GM12878 (cell line): Measurements from ENCODE around the gene DTX3. TPM values are rescaled to one million over a fixed set of nuclear protein-coding genes. Genes with fewer than 3 reads are reported as not detected.

Source experiments
- ATF7 ChIP-seq: fragments of 450-650 bp; IDR thresholded peaks from 2 replicates; pipeline ENCODE4 v1.6.1; 2016; ENCODE audit warnings: low read depth, mild to moderate bottlenecking
- CREB1 ChIP-seq: IDR thresholded peaks from 2 replicates; pipeline ENCODE4 v1.6.1; 2012; ENCODE audit warnings: low read depth, mild to moderate bottlenecking, inconsistent platforms
- E2F8 ChIP-seq: fragments of 450-650 bp; IDR thresholded peaks from 2 replicates; pipeline ENCODE4 v1.6.1; 2018; ENCODE audit warnings: mild to moderate bottlenecking, low read depth, moderate library complexity; ENCODE audit not compliant: partially characterized antibody
- FOS ChIP-seq: IDR thresholded peaks from 3 replicates; pipeline ENCODE4 v1.6.1; 2011; ENCODE audit warnings: borderline replicate concordance; ENCODE audit not compliant: insufficient read length; ENCODE audit errors: extremely low read depth
- JUNB ChIP-seq: IDR thresholded peaks from 2 replicates; pipeline ENCODE4 v1.6.1; 2016; ENCODE audit warnings: antibody characterized with exemption, mild to moderate bottlenecking
- USF1 ChIP-seq: IDR thresholded peaks from 2 replicates; pipeline ENCODE4 v1.6.1; 2011; ENCODE audit warnings: borderline replicate concordance, low read depth, mild to moderate bottlenecking, moderate library complexity, mixed read lengths, low read length; ENCODE audit not compliant: insufficient read depth; ENCODE audit errors: extremely low read length
- polyA plus RNA-seq, 11 experiments: library from polyadenylated mRNA; depleted of rRNA in 4 of 11; unstranded in 6 of 11; stranded (reverse) in 5 of 11; fragments of >200 nt; fragmentation: Nextera tagmentation in 4 of 11; fragmentation: Illumina TruSeq in 1 of 11; extraction: Ambion mirVana in 4 of 11; extraction: Trizol in 1 of 11; gene quantifications; 1 replicate in 1 of 11; 2 replicates in 10 of 11; pipeline versions ENCODE4 v1.2.1 to v1.2.3, GENCODE V29; 2011 to 2016; ENCODE audit warnings: inconsistent platforms in 2 of 11, missing spikeins in 2 of 11, low read depth in 1 of 11
- total RNA-seq, 4 experiments: library from RNA; depleted of rRNA in 3 of 4; stranded (reverse); fragments of >200 nt in 3 of 4; fragmentation: Illumina TruSeq in 1 of 4; extraction: Trizol in 1 of 4; gene quantifications; 2 replicates each; pipeline versions ENCODE4 v1.2.1 to v1.2.3, GENCODE V29; 2013 to 2021

DTX3 gene
- total and polyA plus RNA-seq, 10 of the 15 experiments (the other 5 are each of a cell fraction or from before 2014, with no cell fraction given), result 1.1 to 13.6 (median 5.6) TPM

- TF ChIP-seq USF1 (no peak), FOS (no peak), JUNB (no peak), E2F8 (no peak), CREB1 (no peak), ATF7 (no peak)
- TF ChIP-seq, all 136 proteins: peak for 0
Measured at GRCh38 chr12:57604992-57605810, 577 bp downstream of the DTX3 start (continued).
